ENCODE results near the gene ALB.

DNA sequence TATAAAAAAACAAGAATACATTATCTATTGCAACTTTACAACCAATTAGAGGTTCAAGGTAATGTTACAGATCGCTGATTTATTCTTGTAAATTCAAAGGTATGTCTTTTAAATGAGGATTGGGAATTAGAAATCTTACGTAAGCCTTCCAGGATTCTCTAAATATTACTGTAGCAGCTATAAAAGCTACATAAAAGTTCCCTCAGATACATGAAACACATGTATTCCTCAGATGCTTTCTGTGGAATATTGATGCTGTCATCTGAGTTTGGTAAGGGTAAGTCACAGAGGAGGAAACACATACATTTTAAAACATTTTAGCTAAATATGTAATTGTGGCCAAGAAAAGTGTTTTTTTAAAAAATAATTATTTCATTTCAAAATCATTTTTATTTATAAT, 35.4 kb downstream of the ALB start:
- TF ChIP-seq EZH2 (IDR thresholded peaks at IDR 0.05; ENCODE audit: low read length, missing control alignments), result no peak
- TF ChIP-seq, protein P1, sequence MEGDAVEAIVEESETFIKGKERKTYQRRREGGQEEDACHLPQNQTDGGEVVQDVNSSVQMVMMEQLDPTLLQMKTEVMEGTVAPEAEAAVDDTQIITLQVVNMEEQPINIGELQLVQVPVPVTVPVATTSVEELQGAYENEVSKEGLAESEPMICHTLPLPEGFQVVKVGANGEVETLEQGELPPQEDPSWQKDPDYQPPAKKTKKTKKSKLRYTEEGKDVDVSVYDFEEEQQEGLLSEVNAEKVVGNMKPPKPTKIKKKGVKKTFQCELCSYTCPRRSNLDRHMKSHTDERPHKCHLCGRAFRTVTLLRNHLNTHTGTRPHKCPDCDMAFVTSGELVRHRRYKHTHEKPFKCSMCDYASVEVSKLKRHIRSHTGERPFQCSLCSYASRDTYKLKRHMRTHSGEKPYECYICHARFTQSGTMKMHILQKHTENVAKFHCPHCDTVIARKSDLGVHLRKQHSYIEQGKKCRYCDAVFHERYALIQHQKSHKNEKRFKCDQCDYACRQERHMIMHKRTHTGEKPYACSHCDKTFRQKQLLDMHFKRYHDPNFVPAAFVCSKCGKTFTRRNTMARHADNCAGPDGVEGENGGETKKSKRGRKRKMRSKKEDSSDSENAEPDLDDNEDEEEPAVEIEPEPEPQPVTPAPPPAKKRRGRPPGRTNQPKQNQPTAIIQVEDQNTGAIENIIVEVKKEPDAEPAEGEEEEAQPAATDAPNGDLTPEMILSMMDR (conservative IDR thresholded peaks at IDR 0.05 in 1 of 2, IDR thresholded peaks at IDR 0.05 in 1 of 2; ENCODE audit: low read depth in 1 of 2, low read length in 2 of 2), result no peak
